Measurements from ENCODE around the gene FUNDC2.
"Not testable (repeated sequence)": the region's sequence is repeated elsewhere in the genome, so short reads cannot be mapped to it uniquely, and the experiment has no call there.

Gene FUNDC2

DNA sequence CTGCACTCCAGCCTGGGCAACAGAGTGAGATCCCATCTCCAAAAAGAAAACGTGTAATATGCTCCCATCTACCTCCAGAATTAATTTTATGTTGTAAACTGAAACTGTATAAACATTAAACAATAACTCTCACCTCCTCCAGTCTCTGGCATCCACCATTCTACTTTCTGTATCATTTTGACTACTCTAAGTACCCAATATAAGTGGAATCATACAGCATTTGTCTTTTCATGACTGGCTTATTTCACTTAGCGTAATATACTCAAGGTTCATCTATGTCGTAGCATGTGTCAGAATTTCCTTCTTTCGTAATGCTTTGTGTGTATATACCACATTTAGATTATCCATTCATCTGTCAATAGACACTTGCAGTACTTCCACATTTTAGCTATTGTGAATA, 24.8 kb upstream of the FUNDC2 start:
- in situ Hi-C loops (cut with MboI; ENCODE audit: low pct_unique_long_range_greater_than_20kb, low sequenced_read_pairs, unreplicated experiment): no loop called here
- TF ChIP-seq, protein P1, sequence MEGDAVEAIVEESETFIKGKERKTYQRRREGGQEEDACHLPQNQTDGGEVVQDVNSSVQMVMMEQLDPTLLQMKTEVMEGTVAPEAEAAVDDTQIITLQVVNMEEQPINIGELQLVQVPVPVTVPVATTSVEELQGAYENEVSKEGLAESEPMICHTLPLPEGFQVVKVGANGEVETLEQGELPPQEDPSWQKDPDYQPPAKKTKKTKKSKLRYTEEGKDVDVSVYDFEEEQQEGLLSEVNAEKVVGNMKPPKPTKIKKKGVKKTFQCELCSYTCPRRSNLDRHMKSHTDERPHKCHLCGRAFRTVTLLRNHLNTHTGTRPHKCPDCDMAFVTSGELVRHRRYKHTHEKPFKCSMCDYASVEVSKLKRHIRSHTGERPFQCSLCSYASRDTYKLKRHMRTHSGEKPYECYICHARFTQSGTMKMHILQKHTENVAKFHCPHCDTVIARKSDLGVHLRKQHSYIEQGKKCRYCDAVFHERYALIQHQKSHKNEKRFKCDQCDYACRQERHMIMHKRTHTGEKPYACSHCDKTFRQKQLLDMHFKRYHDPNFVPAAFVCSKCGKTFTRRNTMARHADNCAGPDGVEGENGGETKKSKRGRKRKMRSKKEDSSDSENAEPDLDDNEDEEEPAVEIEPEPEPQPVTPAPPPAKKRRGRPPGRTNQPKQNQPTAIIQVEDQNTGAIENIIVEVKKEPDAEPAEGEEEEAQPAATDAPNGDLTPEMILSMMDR (IDR thresholded peaks at IDR 0.05; ENCODE audit: extremely low read depth, insufficient read depth, missing control alignments): no peak
- no peak for DNase-seq (ENCODE audit: low spot score)

DNA sequence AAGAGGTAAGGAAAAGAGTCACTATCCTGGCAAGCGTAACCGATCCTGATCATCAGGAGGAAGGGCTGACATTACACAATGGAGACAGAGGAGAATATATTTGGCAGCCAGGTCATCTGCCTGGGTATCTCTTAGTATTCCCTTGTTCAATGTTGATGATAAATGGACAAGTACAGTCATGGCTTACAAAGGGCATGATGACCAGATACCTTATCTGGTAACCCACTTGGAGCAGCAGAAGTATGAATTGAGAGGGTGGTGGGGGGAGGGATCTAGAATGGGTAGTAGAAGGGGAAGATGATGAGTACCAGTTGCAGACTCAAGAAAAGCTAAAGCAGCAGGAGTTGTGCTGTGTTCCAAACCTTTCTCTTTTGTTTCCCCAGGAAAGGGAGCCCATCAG, 21.5 kb upstream of the FUNDC2 start:
- DNase-seq (ENCODE audit: low spot score): no peak
- in situ Hi-C loops (cut with MboI; ENCODE audit: low pct_unique_long_range_greater_than_20kb, low sequenced_read_pairs, unreplicated experiment): no loop called here
- TF ChIP-seq, protein P1 (IDR thresholded peaks at IDR 0.05; ENCODE audit: extremely low read depth, insufficient read depth, missing control alignments): no peak

DNA sequence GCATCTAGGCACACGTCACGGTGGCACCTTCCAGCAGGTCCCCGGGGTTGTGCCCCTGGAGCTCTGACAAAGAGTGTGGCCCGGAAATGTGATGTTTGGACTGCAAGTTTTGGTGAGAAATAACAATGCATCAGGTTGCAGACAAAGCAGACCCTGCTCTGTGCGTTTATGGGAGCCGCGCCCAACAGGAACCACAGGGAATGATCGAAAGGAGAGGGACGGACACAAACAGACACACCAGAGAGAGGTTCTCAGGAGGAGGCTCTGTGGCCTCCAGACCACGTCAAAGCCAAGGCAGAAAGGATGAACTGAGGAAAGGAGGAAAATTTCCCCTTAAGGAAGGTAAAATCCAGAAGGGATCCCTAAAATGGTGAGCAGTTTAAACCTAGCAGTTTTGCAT, 20.3 kb upstream of the FUNDC2 start:
- in situ Hi-C loops (cut with MboI; ENCODE audit: low pct_unique_long_range_greater_than_20kb, low sequenced_read_pairs, unreplicated experiment); DNase-seq (ENCODE audit: low spot score): not testable (repeated sequence)

DNA sequence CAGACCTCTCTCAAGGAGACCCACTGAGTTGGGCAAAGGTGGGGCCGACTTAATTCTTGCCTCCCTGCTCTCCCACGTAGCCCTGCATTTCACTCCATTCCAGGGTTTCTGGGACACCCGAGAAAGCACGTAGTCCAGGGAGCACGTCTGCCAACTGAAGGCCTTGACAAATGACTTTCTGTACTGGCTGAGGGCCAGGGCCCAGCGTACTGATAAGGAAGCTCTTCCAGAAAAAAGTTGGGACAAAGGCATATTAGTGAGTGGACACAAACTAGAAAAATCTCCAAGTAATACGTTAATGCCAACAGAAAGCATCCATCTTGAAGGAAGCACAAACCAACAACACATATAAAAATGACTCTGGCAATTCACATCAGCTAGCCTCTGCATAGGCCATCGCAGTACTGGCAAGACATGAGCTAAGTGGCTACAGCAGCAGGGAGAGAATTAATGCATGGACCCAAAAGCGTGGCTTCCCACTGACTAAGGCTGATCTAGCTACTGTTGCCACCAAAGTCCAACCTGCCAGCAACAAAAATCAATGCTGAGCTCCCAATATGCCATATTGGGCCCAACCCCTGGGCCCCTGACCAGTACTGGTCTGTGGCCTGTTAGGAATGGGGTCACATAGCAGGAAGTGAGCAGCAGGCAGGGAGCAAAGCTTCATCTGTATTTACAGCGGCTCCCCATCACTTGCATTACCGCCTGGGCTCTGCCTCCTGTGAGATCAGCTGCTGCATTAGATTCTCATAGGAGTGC, 19.6 kb upstream of the FUNDC2 start:
- DNase-seq (ENCODE audit: low spot score); in situ Hi-C loops (cut with MboI; ENCODE audit: low pct_unique_long_range_greater_than_20kb, low sequenced_read_pairs, unreplicated experiment): not testable (repeated sequence)

DNA sequence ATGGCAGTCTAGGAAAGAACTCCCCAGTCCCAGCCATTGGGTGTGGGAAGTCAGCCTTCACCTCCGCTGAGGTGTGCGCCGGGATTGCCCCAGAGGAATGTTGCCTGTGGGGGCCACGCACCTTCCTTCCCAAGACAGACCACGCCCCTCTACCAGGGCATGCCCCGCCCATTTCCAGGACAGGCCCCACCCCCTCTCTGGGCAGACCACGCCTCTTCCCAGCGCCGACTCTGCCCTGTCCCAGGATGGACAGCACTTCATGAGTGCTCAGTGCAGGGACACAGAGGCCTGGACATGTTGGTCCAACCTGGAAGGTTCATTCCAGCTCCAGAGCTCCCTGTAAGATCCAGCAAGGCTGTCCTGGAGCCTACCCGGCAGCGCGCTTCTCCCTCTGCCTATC, 18.1 kb upstream of the FUNDC2 start:
- in situ Hi-C loops (cut with MboI; ENCODE audit: low pct_unique_long_range_greater_than_20kb, low sequenced_read_pairs, unreplicated experiment); DNase-seq (ENCODE audit: low spot score): not testable (repeated sequence)

DNA sequence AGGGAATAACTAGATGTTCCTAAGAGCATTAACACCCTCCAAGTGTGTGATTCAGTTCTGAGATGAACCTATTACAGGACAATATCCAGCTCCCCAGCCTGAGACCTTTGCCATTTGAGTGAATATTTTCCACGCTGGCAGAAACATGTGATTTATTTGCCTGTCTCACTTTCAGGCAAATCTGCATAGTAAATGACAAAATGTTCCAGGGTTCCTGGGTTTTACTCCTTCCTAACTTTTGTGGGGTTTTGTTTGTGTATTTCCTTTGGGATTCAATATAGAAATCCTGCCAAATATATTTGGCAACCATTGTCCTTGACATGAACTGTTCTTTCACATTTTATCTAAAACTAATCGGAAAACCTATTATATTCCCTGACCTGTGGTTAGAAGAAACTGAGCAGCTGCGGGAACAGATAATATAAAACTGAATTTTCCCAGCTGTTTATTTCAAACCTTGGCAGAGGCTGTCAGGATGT, 16.6 kb upstream of the FUNDC2 start:
- DNase-seq (ENCODE audit: low spot score): no peak
- in situ Hi-C loops (cut with MboI; ENCODE audit: low pct_unique_long_range_greater_than_20kb, low sequenced_read_pairs, unreplicated experiment): no loop called here
- TF ChIP-seq, protein P1 (IDR thresholded peaks at IDR 0.05; ENCODE audit: extremely low read depth, insufficient read depth, missing control alignments): no peak

DNA sequence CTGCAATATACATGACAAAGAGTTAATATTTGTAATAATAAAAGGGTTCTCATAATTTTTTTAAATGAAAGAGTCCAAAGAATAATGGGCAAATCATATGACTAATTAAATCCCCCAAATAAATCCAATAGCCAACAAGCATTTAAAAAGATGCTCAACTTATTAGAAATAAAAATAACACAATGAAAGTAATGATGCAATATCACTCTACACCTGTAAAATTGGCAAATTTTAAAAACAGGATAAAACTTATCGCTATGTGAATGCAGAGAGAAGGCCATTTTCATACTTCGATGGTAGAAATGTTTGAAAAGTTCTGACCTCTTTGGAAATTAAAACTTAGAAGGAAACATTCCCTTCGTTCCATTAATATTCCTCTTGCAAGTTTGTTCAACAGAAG, 6.1 kb upstream of the FUNDC2 start:
- in situ Hi-C loops (cut with MboI; ENCODE audit: low pct_unique_long_range_greater_than_20kb, low sequenced_read_pairs, unreplicated experiment): no loop called here
- TF ChIP-seq, protein P1 (IDR thresholded peaks at IDR 0.05; ENCODE audit: extremely low read depth, insufficient read depth, missing control alignments): no peak
- no peak for DNase-seq (ENCODE audit: low spot score)

DNA sequence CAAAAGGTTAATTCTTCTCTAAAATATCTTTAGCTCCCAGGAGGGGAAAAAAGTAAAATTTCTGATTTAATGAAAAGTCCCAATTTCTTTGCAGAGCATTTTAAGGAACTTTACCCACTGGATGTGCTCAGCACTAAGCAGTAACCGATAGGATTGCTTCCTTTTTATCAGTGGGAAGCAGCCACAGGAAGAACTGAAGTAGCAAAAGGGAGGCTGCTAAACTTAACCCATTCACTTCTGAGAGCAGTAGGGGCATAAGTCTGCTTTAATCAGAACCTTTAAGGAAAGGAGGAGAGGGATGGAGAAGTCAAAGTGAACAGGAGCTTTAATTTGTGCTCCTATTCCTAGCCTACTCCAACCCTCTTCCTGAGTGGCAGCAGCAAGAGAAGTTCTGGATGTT, 4.1 kb upstream of the FUNDC2 start, which contains the start of gene F8:
F8 (minus strand) TSS at position 139 of the 400 bp plus-strand sequence. CDS start 171 bp downstream, outside the sequence.
- TF ChIP-seq, protein P1 (IDR thresholded peaks at IDR 0.05; ENCODE audit: extremely low read depth, insufficient read depth, missing control alignments): no peak
- in situ Hi-C loops (cut with MboI; ENCODE audit: low pct_unique_long_range_greater_than_20kb, low sequenced_read_pairs, unreplicated experiment): no loop called here
- no peak for DNase-seq (ENCODE audit: low spot score)
